ENCODE measurements around the gene SNX25. TPM values are rescaled to one million over a fixed set of nuclear protein-coding genes. Genes with fewer than 3 reads are reported as not detected.
"Not testable (repeated sequence)": the region's sequence is repeated elsewhere in the genome, so short reads cannot be mapped to it uniquely, and the experiment has no call there.

Gene SNX25
- total RNA-seq, 1 donor from 2014 or later, result 29.5 TPM

GRCh38 chr4:185194924-185195888, 14.2 kb upstream of the SNX25 start:
- Mint-ChIP-seq H3K36me3 (ENCODE audit: low read depth, unreplicated experiment) (peaks cover 6% of the 10 kb centered on the region), H3K4me1 (ENCODE audit: low read depth, unreplicated experiment) (peaks cover 2% of the 10 kb centered on the region), H3K27ac (ENCODE audit: unreplicated experiment) (no peak overlapping the region), H3K27me3 (ENCODE audit: low read depth, unreplicated experiment) (no peaks in the 10 kb centered on the region), H3K9me3 (ENCODE audit: unreplicated experiment) (no peaks in the 10 kb centered on the region), H3K4me3 (ENCODE audit: unreplicated experiment) (no peak overlapping the region)
- no peaks in the 10 kb centered on the region for H3K9me3 ChIP-seq (ENCODE audit: insufficient read depth, low read depth, low read length)
- no peaks in the 10 kb centered on the region for H3K4me1 ChIP-seq (ENCODE audit: insufficient read depth, low read length)
- H3K79me2 ChIP-seq (ENCODE audit: insufficient read depth, low read length), result peaks cover 39% of the 10 kb centered on the region
- no peak overlapping the region for H2AFZ ChIP-seq (ENCODE audit: low read depth, low read length)
- no peak overlapping the region for H3K27ac ChIP-seq (ENCODE audit: low read depth, low read length)
- no peaks in the 10 kb centered on the region for H3K27me3 ChIP-seq (ENCODE audit: insufficient read depth, low read length)
- peaks cover 4% of the 10 kb centered on the region for H3K36me3 ChIP-seq (ENCODE audit: insufficient read depth, low read length)
- no peak overlapping the region for H3K9ac ChIP-seq (ENCODE audit: low read length)
- H3K4me2 ChIP-seq (ENCODE audit: low read length), result no peak overlapping the region
- TF ChIP-seq EZH2 (IDR thresholded peaks at IDR 0.05; ENCODE audit: insufficient read depth, low read length) (no peak), CTCF (IDR thresholded peaks at IDR 0.05; ENCODE audit: insufficient read depth, low read depth, low read length) (no peak)
- no peak overlapping the region for H3K4me3 ChIP-seq (ENCODE audit: insufficient read depth, low read depth, low read length)
- H4K20me1 ChIP-seq (ENCODE audit: insufficient read depth, low read length), result peaks cover 15% of the 10 kb centered on the region
- no peak for FAIRE-seq
- no peak for DNase-seq (ENCODE audit: low read depth)

- peaks cover 2% of the 10 kb centered on the region for H3K36me3 ChIP-seq (ENCODE audit: insufficient read depth, low read length)
- no peaks in the 10 kb centered on the region for H3K9me3 ChIP-seq (ENCODE audit: insufficient read depth, low read depth, low read length)
- no peak overlapping the region for H3K9ac ChIP-seq (ENCODE audit: low read length)
- H3K4me2 ChIP-seq (ENCODE audit: low read length), result no peak overlapping the region
- peaks cover 39% of the 10 kb centered on the region for H3K79me2 ChIP-seq (ENCODE audit: insufficient read depth, low read length)
- H3K27me3 ChIP-seq (ENCODE audit: insufficient read depth, low read length), result no peaks in the 10 kb centered on the region
- Mint-ChIP-seq H3K4me1 (ENCODE audit: low read depth, unreplicated experiment) (peaks cover 2% of the 10 kb centered on the region), H3K27me3 (ENCODE audit: low read depth, unreplicated experiment) (no peaks in the 10 kb centered on the region), H3K9me3 (ENCODE audit: unreplicated experiment) (no peaks in the 10 kb centered on the region), H3K4me3 (ENCODE audit: unreplicated experiment) (no peak overlapping the region), H3K36me3 (ENCODE audit: low read depth, unreplicated experiment) (peaks cover 1% of the 10 kb centered on the region), H3K27ac (ENCODE audit: unreplicated experiment) (no peak overlapping the region)
- no peak overlapping the region for H2AFZ ChIP-seq (ENCODE audit: low read depth, low read length)
- no peak for TF ChIP-seq EZH2 (IDR thresholded peaks at IDR 0.05; ENCODE audit: insufficient read depth, low read length)
- H4K20me1 ChIP-seq (ENCODE audit: insufficient read depth, low read length), result peaks cover 20% of the 10 kb centered on the region
- no peak overlapping the region for H3K27ac ChIP-seq (ENCODE audit: low read depth, low read length)
- no peak overlapping the region for H3K4me3 ChIP-seq (ENCODE audit: insufficient read depth, low read depth, low read length)
- H3K4me1 ChIP-seq (ENCODE audit: insufficient read depth, low read length), result no peaks in the 10 kb centered on the region
- FAIRE-seq (no peak), DNase-seq (ENCODE audit: low read depth) (no peak)
These were observed 13.0 kb upstream of the SNX25 start for GRCh38 chr4:185196437-185196836.

- H3K9ac ChIP-seq (ENCODE audit: low read length); H2AFZ ChIP-seq (ENCODE audit: low read depth, low read length); H3K9me3 ChIP-seq (ENCODE audit: insufficient read depth, low read depth, low read length); H3K36me3 ChIP-seq (ENCODE audit: insufficient read depth, low read length); H3K4me3 Mint-ChIP-seq (ENCODE audit: unreplicated experiment); FAIRE-seq; H3K4me3 ChIP-seq (ENCODE audit: insufficient read depth, low read depth, low read length); H3K27me3 ChIP-seq (ENCODE audit: insufficient read depth, low read length); H3K4me2 ChIP-seq (ENCODE audit: low read length); H3K9me3 Mint-ChIP-seq (ENCODE audit: unreplicated experiment); DNase-seq (ENCODE audit: low read depth); H3K27ac ChIP-seq (ENCODE audit: low read depth, low read length); H3K27me3 Mint-ChIP-seq (ENCODE audit: low read depth, unreplicated experiment); H3K27ac Mint-ChIP-seq (ENCODE audit: unreplicated experiment); H3K36me3 Mint-ChIP-seq (ENCODE audit: low read depth, unreplicated experiment): not testable (repeated sequence)
- Histone ChIP-seq H3K79me2 (ENCODE audit: insufficient read depth, low read length) (peaks cover 33% of the 10 kb centered on the region), H4K20me1 (ENCODE audit: insufficient read depth, low read length) (peaks cover 14% of the 10 kb centered on the region), H3K4me1 (ENCODE audit: insufficient read depth, low read length) (peaks cover 11% of the 10 kb centered on the region)
- peaks cover 11% of the 10 kb centered on the region for H3K4me1 Mint-ChIP-seq (ENCODE audit: low read depth, unreplicated experiment)
These were observed 11.2 kb upstream of the SNX25 start for GRCh38 chr4:185198189-185198588.
